Natural killer cell (primary cell): ENCODE data around the gene APOL4. TPM values are rescaled to one million over a fixed set of nuclear protein-coding genes. Genes with fewer than 3 reads are reported as not detected.
"Not testable (repeated sequence)": the region's sequence is repeated elsewhere in the genome, so short reads cannot be mapped to it uniquely, and the experiment has no call there.

Experiments used
- ATAC-seq, 3 donors: fragments of 150-1000 bp in 2 of 3; fragments of 200-7000 bp in 1 of 3; cut with Tn5 transposase; 1 replicate in 1 of 3; 2 replicates in 2 of 3; pipeline ENCODE4 v1.10.0; 2021; ENCODE audit warnings: mild to moderate bottlenecking in 2 of 3, moderate library complexity in 2 of 3
- DNase-seq, 2 donors: peaks; one replicate each; pipeline versions ENCODE4 v3.0.0 to v3.0.0-alpha.2; 2013 to 2021; ENCODE audit warnings: mixed read lengths in 1 of 2
- H3K27ac ChIP-seq: one replicate; pipeline ENCODE4 v1.5.1; 2013; ENCODE audit warnings: mild to moderate bottlenecking, low read length
- H3K27me3 ChIP-seq: one replicate; pipeline ENCODE4 v1.6.1; 2013; ENCODE audit warnings: low read length; ENCODE audit not compliant: control insufficient read depth, insufficient read depth
- H3K36me3 ChIP-seq: one replicate; pipeline ENCODE4 v1.6.1; 2013; ENCODE audit warnings: low read length; ENCODE audit not compliant: control insufficient read depth, insufficient read depth
- H3K4me1 ChIP-seq: one replicate; pipeline ENCODE4 v1.6.1; 2013; ENCODE audit warnings: low read length; ENCODE audit not compliant: control insufficient read depth, insufficient read depth
- H3K4me3 ChIP-seq: one replicate; pipeline ENCODE4 v1.5.1; 2013; ENCODE audit warnings: low read length
- H3K9me3 ChIP-seq: one replicate; pipeline ENCODE4 v1.6.1; 2013; ENCODE audit warnings: low read length; ENCODE audit not compliant: control insufficient read depth, insufficient read depth
- H3K27ac Mint-ChIP-seq, 2 donors: one replicate each; pipeline ENCODE4 v1.8.0; 2022; ENCODE audit warnings: mild to moderate bottlenecking in 2 of 2, mixed read lengths in 2 of 2, moderate library complexity in 1 of 2
- H3K27me3 Mint-ChIP-seq, 2 donors: one replicate each; pipeline ENCODE4 v1.8.0; 2022; ENCODE audit warnings: low read depth in 2 of 2, mixed read lengths in 2 of 2
- H3K36me3 Mint-ChIP-seq: one replicate; pipeline ENCODE4 v1.8.0; 2022; ENCODE audit warnings: mixed read lengths
- H3K4me1 Mint-ChIP-seq, 2 donors: one replicate each; pipeline ENCODE4 v1.8.0; 2022; ENCODE audit warnings: mixed read lengths in 2 of 2
- H3K4me3 Mint-ChIP-seq: one replicate; pipeline ENCODE4 v1.8.0; 2022; ENCODE audit warnings: mild to moderate bottlenecking, moderate library complexity, mixed read lengths
- H3K9me3 Mint-ChIP-seq, 2 donors: one replicate each; pipeline ENCODE4 v1.8.0; 2022; ENCODE audit warnings: mixed read lengths in 2 of 2
- CTCF ChIP-seq: fragments of 200-600 bp; IDR thresholded peaks from one replicate; pipeline ENCODE4 v1.8.0; 2022; ENCODE audit warnings: antibody characterized with exemption
- WGBS: methylation state at CpG from one replicate; pipeline ENCODE4 v1.1.7; 2013; ENCODE audit warnings: missing lambda C conversion rate; ENCODE audit not compliant: insufficient coverage; 5-methylcytosine and 5-hydroxymethylcytosine counted together
- intact Hi-C: fragments of 100-400 bp; cut with micrococcal nuclease; formaldehyde crosslinking; loops from one replicate; pipeline ENCODE4 v1.14.2; 2022
- total RNA-seq, 4 donors: library from RNA; stranded (reverse); fragments of 120-200 nt in 1 of 4; gene quantifications; one replicate each; pipeline versions ENCODE4 v1.2.3 to v1.2.4, GENCODE V29; 2013 to 2022

APOL4 gene
- total RNA-seq, 3 donors from 2014 or later (not counting 1 experiment from before 2014, with no cell fraction given) = 0.70 TPM; not detected in 2

GRCh38 chr22:36191106-36191836 is 10.3 kb downstream of the APOL4 start:
- Mint-ChIP-seq H3K36me3 (no peaks in the 10 kb centered on the region), H3K4me3 (no peak overlapping the region), H3K4me1 (peaks cover 5 to 6% of the 10 kb centered on the region in 2 donors), H3K27ac (no peak overlapping the region), H3K9me3 (no peaks in the 10 kb centered on the region), H3K27me3 (peaks cover 0 to 6% of the 10 kb centered on the region in 2 donors)
- TF ChIP-seq CTCF = no peak
- 85% methylated on average over 17 of the region's 17 CpGs for WGBS
- Histone ChIP-seq H3K27me3 (no peaks in the 10 kb centered on the region), H3K36me3 (no peaks in the 10 kb centered on the region), H3K9me3 (no peaks in the 10 kb centered on the region), H3K27ac (no peak overlapping the region), H3K4me3 (no peak overlapping the region), H3K4me1 (no peaks in the 10 kb centered on the region)
- intact Hi-C loops = no loop called here
- ATAC-seq = no peak
- DNase-seq = no peak

GRCh38 chr22:36187862-36188261 is 13.7 kb downstream of the APOL4 start:
- H3K27me3 Mint-ChIP-seq, H3K4me1 Mint-ChIP-seq, H3K4me3 ChIP-seq, H3K27me3 ChIP-seq, H3K36me3 ChIP-seq, H3K4me1 ChIP-seq, H3K9me3 ChIP-seq, H3K4me3 Mint-ChIP-seq, H3K9me3 Mint-ChIP-seq, DNase-seq, H3K27ac Mint-ChIP-seq, H3K36me3 Mint-ChIP-seq, ATAC-seq, intact Hi-C loops, H3K27ac ChIP-seq: not testable (repeated sequence)
- 97% methylated on average over 3 of the region's 6 CpGs for whole genome bisulfite sequencing

- Histone ChIP-seq H3K9me3 (no peaks in the 10 kb centered on the region), H3K27me3 (no peaks in the 10 kb centered on the region), H3K27ac (no peak overlapping the region), H3K4me3 (no peak overlapping the region), H3K36me3 (no peaks in the 10 kb centered on the region), H3K4me1 (no peaks in the 10 kb centered on the region)
- WGBS = 91% methylated on average over 14 of the region's 14 CpGs
- no peak for TF ChIP-seq CTCF
- no peaks in the 10 kb centered on the region for H3K4me1 Mint-ChIP-seq
- no peak overlapping the region for H3K27ac Mint-ChIP-seq
- intact Hi-C loops = no loop called here
- H3K4me3 Mint-ChIP-seq = no peak overlapping the region
- no peaks in the 10 kb centered on the region for H3K9me3 Mint-ChIP-seq
- peaks cover 0 to 5% of the 10 kb centered on the region in 2 donors for H3K27me3 Mint-ChIP-seq
- ATAC-seq (no peak), DNase-seq (no peak)
- no peaks in the 10 kb centered on the region for H3K36me3 Mint-ChIP-seq
Observed at GRCh38 chr22:36185828-36186624, 15.6 kb downstream of the APOL4 start.

GRCh38 chr22:36184433-36185025 is 17.1 kb downstream of the APOL4 start:
- Mint-ChIP-seq H3K4me1 (peaks cover 0 to 5% of the 10 kb centered on the region in 2 donors), H3K27me3 (no peaks in the 10 kb centered on the region), H3K9me3 (no peaks in the 10 kb centered on the region), H3K36me3 (no peaks in the 10 kb centered on the region), H3K4me3 (no peak overlapping the region), H3K27ac (no peak overlapping the region)
- Histone ChIP-seq H3K27me3 (no peaks in the 10 kb centered on the region), H3K27ac (no peak overlapping the region), H3K4me1 (peaks cover 6% of the 10 kb centered on the region), H3K9me3 (no peaks in the 10 kb centered on the region), H3K36me3 (no peaks in the 10 kb centered on the region), H3K4me3 (no peak overlapping the region)
- intact Hi-C loops = no loop called here
- 96% methylated on average over 9 of the region's 10 CpGs for WGBS
- DNase-seq (no peak), ATAC-seq (no peak)
- TF ChIP-seq CTCF = no peak
